Endothelial cell of umbilical vein (primary cell): ENCODE measurements around the gene EIF3I. TPM values are rescaled to one million over a fixed set of nuclear protein-coding genes. Genes with fewer than 3 reads are reported as not detected.

Experiments used
- BruUV-seq: library from RNA; stranded (reverse); fragments of 400-500 nt; replicated peaks from 2 replicates; lab custom pipeline; 2021; lab: Mats Ljungman, UMichigan
- CTCF ChIA-PET: fragments of 300-600, 350-600 bp; sonication (Branson Sonifier 250); formaldehyde crosslinking; loops from one replicate; lab custom pipeline; 2021; ENCODE audit warnings: antibody characterized with exemption, inconsistent platforms; lab: Charles Lee
- POLR2A ChIA-PET: fragments of 300-600, 350-600 bp; sonication (Branson Sonifier 250); formaldehyde crosslinking; loops from one replicate; lab custom pipeline; 2021; ENCODE audit warnings: antibody characterized with exemption, inconsistent platforms; lab: Charles Lee
- DNase-seq: peaks from one replicate; pipeline ENCODE4 v3.0.0-alpha.2; 2011; ENCODE audit warnings: low read depth, low spot score
- FAIRE-seq: peaks from 2 replicates; lab custom pipeline; 2011; peaks lifted over from hg19 to GRCh38; lab: Jason Lieb, UNC
- H2AFZ ChIP-seq: 2 replicates; pipeline ENCODE4 v1.6.0; 2012; ENCODE audit warnings: low read depth, low read length, control low read depth, inconsistent platforms
- H3K27ac ChIP-seq: 2 replicates; pipeline ENCODE4 v1.5.1; 2011; ENCODE audit warnings: low read depth, mild to moderate bottlenecking, control low read depth, low read length, moderate library complexity; ENCODE audit not compliant: insufficient read depth
- H3K27me3 ChIP-seq, 2 experiments: 2 replicates each; pipeline versions ENCODE4 v1.6.0 to v1.6.1; 2011; ENCODE audit warnings: low read length in 2 of 2, mixed read lengths in 1 of 2; ENCODE audit not compliant: control insufficient read depth in 2 of 2, insufficient read depth in 2 of 2
- H3K36me3 ChIP-seq, 2 experiments: 2 replicates in 1 of 2; 3 replicates in 1 of 2; pipeline ENCODE4 v1.5.1; 2011; ENCODE audit warnings: low read length in 2 of 2, mild to moderate bottlenecking in 1 of 2, moderate library complexity in 1 of 2; ENCODE audit not compliant: control insufficient read depth in 2 of 2, insufficient read depth in 2 of 2; ENCODE audit errors: extremely low read depth in 1 of 2
- H3K4me1 ChIP-seq: 3 replicates; pipeline ENCODE4 v1.5.1; 2011; ENCODE audit warnings: mild to moderate bottlenecking, low read length; ENCODE audit not compliant: control insufficient read depth, insufficient read depth; ENCODE audit errors: extremely low read depth
- H3K4me2 ChIP-seq: 2 replicates; pipeline ENCODE4 v1.6.1; 2011; ENCODE audit warnings: low read length, control low read depth, mixed read lengths; ENCODE audit not compliant: insufficient read depth
- H3K4me3 ChIP-seq, 3 experiments: fragments of 200-600 bp in 1 of 3; sonication (generic), shearing (Covaris generic) in 1 of 3; replicated peaks in 1 of 3; 2 replicates each; pipeline ENCODE4 v1.5.1; 2011 to 2016; ENCODE audit warnings: control low read depth in 3 of 3, low read length in 3 of 3, mild to moderate bottlenecking in 2 of 3, inconsistent platforms in 1 of 3, low read depth in 1 of 3, moderate library complexity in 1 of 3; ENCODE audit not compliant: insufficient read depth in 1 of 3
- H3K79me2 ChIP-seq: 2 replicates; pipeline ENCODE4 v1.6.0; 2012; ENCODE audit warnings: low read length, inconsistent platforms; ENCODE audit not compliant: control insufficient read depth, insufficient read depth
- H3K9ac ChIP-seq: replicated peaks from 2 replicates; pipeline ENCODE3; 2011; ENCODE audit warnings: low read length, control low read depth; ENCODE audit not compliant: insufficient read depth; ENCODE audit errors: extremely low read depth
- H3K9me1 ChIP-seq: replicated peaks from 3 replicates; pipeline ENCODE4 v1.6.0; 2011; ENCODE audit warnings: mild to moderate bottlenecking, low read length; ENCODE audit not compliant: control insufficient read depth, insufficient read depth; ENCODE audit errors: extremely low read depth
- H3K9me3 ChIP-seq: replicated peaks from 2 replicates; pipeline ENCODE4 v1.5.1; 2012; ENCODE audit warnings: low read length, inconsistent platforms; ENCODE audit not compliant: control insufficient read depth, insufficient read depth
- H4K20me1 ChIP-seq: replicated peaks from 2 replicates; pipeline ENCODE3; 2011; ENCODE audit warnings: mild to moderate bottlenecking, low read length; ENCODE audit not compliant: control insufficient read depth, insufficient read depth; ENCODE audit errors: extremely low read depth
- CTCF ChIP-seq, 2 donors: IDR thresholded peaks; 1 replicate in 1 of 2; 2 replicates in 1 of 2; pipeline ENCODE4 v1.5.1; 2011; ENCODE audit warnings: low read length in 2 of 2, mild to moderate bottlenecking in 2 of 2, moderate library complexity in 2 of 2, control low read depth in 1 of 2, inconsistent platforms in 1 of 2, low read depth in 1 of 2; ENCODE audit not compliant: insufficient read depth in 1 of 2; ENCODE audit errors: extremely low read depth in 1 of 2
- EZH2 ChIP-seq: IDR thresholded peaks from 2 replicates; pipeline ENCODE4 v1.6.1; 2012; ENCODE audit warnings: borderline replicate concordance, low read depth, mild to moderate bottlenecking, moderate library complexity, low read length, inconsistent platforms; ENCODE audit not compliant: severe bottlenecking
- FOS ChIP-seq: IDR thresholded peaks from 2 replicates; pipeline ENCODE4 v1.6.1; 2011; ENCODE audit warnings: mild to moderate bottlenecking, low read length, moderate library complexity, borderline replicate concordance; ENCODE audit not compliant: insufficient read depth
- JUN ChIP-seq: IDR thresholded peaks from 2 replicates; pipeline ENCODE4 v1.6.1; 2011; ENCODE audit warnings: borderline replicate concordance, low read depth; ENCODE audit not compliant: insufficient read length, insufficient read depth
- dilution Hi-C: fragments of 300-500 bp; cut with MboI; formaldehyde crosslinking; loops from one replicate; pipeline ENCODE4 v1.15.0; 2019; ENCODE audit warnings: low sequenced_read_pairs; ENCODE audit not compliant: extremely low pct_ligation_motif_present
- intact Hi-C: fragments of 100-400 bp; cut with micrococcal nuclease; formaldehyde crosslinking; loops from one replicate; pipeline ENCODE4 v1.10.0; 2022
- polyA plus RNA-seq, 4 experiments: library from polyadenylated mRNA; depleted of rRNA in 3 of 4; stranded (reverse) in 3 of 4; unstranded in 1 of 4; fragments of >200 nt; gene quantifications; 2 replicates each; pipeline versions ENCODE4 v1.2.1 to v1.2.3, GENCODE V29; 2011 to 2012; ENCODE audit warnings: missing spikeins in 1 of 4
- total RNA-seq: library from RNA; stranded (reverse); gene quantifications from 2 replicates; pipeline ENCODE4 v1.2.3, GENCODE V29; 2021

Gene EIF3I
- total and polyA plus RNA-seq, 2 donors (not counting 3 experiments of a cell fraction or from before 2014, with no cell fraction given), result 186 to 331 TPM

GRCh38 chr1:32172621-32173245, 49.5 kb upstream of the EIF3I start:
- no peak overlapping the region for H3K4me2 ChIP-seq

More at GRCh38 chr1:32172621-32173245, 49.5 kb upstream of the EIF3I start:
- BruUV-seq, result TSS peak; percentile 8
- H3K9me1 ChIP-seq, result no peaks in the 10 kb centered on the region
- FAIRE-seq (peak; percentile 87), DNase-seq (peak; percentile 56)
- ChIA-PET CTCF (interaction anchor here (0.5 to 1.3 kb wide), 5 partner anchors 9 to 64 kb away, joined by 3 to 6 read pairs (median 3); no protein-coding TSS in a partner anchor), POLR2A (interaction anchor here (0.6 kb wide), 1 partner anchor 16 kb away, joined by 3 read pairs; no protein-coding TSS in a partner anchor)
- peaks cover 12% of the 10 kb centered on the region for H3K4me1 ChIP-seq
- intact Hi-C loops, result loop anchor here (2.0 kb wide), 1 partner anchor 24 kb away; no protein-coding TSS in a partner anchor
- no peak overlapping the region for H3K9ac ChIP-seq
- no peak overlapping the region for H3K4me3 ChIP-seq
- H3K27ac ChIP-seq, result peak overlapping the region; percentile 3
- H2AFZ ChIP-seq, result no peak overlapping the region
- dilution Hi-C loops, result no loop called here
- no peaks in the 10 kb centered on the region for H4K20me1 ChIP-seq
- H3K79me2 ChIP-seq, result no peaks in the 10 kb centered on the region
- peaks cover 20 to 22% of the 10 kb centered on the region in 2 experiments for H3K36me3 ChIP-seq
- TF ChIP-seq JUN (no peak), EZH2 (no peak), CTCF (IDR thresholded peaks at IDR 0.05; ENCODE audit: extremely low read depth in 1 of 2, insufficient read depth in 1 of 2, low read depth in 1 of 2, low read length in 2 of 2) (no peak), FOS (peak; percentile 64)
- H3K27me3 ChIP-seq, result no peaks in the 10 kb centered on the region
- H3K9me3 ChIP-seq, result no peaks in the 10 kb centered on the region
